Body of pancreas (tissue), 4 donors: ENCODE measurements around the gene MGAT4B. TPM values are rescaled to one million over a fixed set of nuclear protein-coding genes. Genes with fewer than 3 reads are reported as not detected.

Experiments
- ATAC-seq: fragments of 150-250 bp; one replicate; pipeline ENCODE4 v1.9.1; 2016
- DNase-seq, 4 donors: peaks; one replicate each; pipeline ENCODE4 v3.0.0-alpha.2; 2019
- H3K27ac ChIP-seq, 4 donors: fragments of 200-600 bp; sonication (generic); 1 replicate in 3 of 4; 2 replicates in 1 of 4; pipeline versions ENCODE4 v1.5.1 to v1.6.1; 2016 to 2019; ENCODE audit warnings: mild to moderate bottlenecking in 1 of 4, mixed read lengths in 1 of 4, moderate library complexity in 1 of 4
- H3K27me3 ChIP-seq, 2 donors: fragments of 200-600 bp; sonication (generic); one replicate each; pipeline ENCODE4 v1.6.0; 2016; ENCODE audit warnings: mild to moderate bottlenecking in 1 of 2
- H3K36me3 ChIP-seq, 2 donors: fragments of 200-600 bp; sonication (generic); replicated peaks in 1 of 2; 2 replicates each; pipeline ENCODE4 v1.5.1; 2016; ENCODE audit warnings: low read depth in 2 of 2; ENCODE audit not compliant: insufficient read depth in 1 of 2
- H3K4me1 ChIP-seq: fragments of 200-600 bp; sonication (generic); one replicate; pipeline ENCODE4 v1.6.0; 2016
- H3K4me3 ChIP-seq, 2 donors: fragments of 200-600 bp; sonication (generic); 1 replicate in 1 of 2; 2 replicates in 1 of 2; pipeline ENCODE4 v1.5.1; 2016 to 2019
- H3K9me3 ChIP-seq, 3 donors: fragments of 200-600 bp; sonication (generic); 1 replicate in 2 of 3; 2 replicates in 1 of 3; pipeline ENCODE4 v1.5.1; 2016
- CTCF ChIP-seq, 7 experiments: fragments of 450-650 bp in 4 of 7; fragments of 200-600 bp in 3 of 7; sonication (generic) in 3 of 7; IDR thresholded peaks; one replicate each; pipeline ENCODE4 v1.5.1; 2016 to 2019; ENCODE audit warnings: antibody characterized with exemption in 7 of 7
- POLR2A ChIP-seq, 3 donors: fragments of 450-650 bp; IDR thresholded peaks; one replicate each; pipeline ENCODE4 v1.6.1; 2016; ENCODE audit warnings: antibody characterized with exemption in 3 of 3, mild to moderate bottlenecking in 2 of 3
- WGBS, 2 donors: methylation state at CpG; one replicate each; pipeline ENCODE4 v1.1.5; 2017; 5-methylcytosine and 5-hydroxymethylcytosine counted together
- intact Hi-C: fragments of 100-400 bp; cut with DNase I; formaldehyde crosslinking; loops from one replicate; pipeline ENCODE4 v1.15.1; 2023
- total RNA-seq, 2 donors: library from RNA; depleted of rRNA; stranded (reverse); fragments of >200 nt; gene quantifications; one replicate each; pipeline ENCODE4 v1.1.0, GENCODE V29; 2016

Gene MGAT4B
- total RNA-seq, 2 donors from 2014 or later, result 89.0 to 90.0 TPM

GRCh38 chr5:179776411-179776938 lies 30.2 kb downstream of the MGAT4B start:
- H3K4me1 ChIP-seq, result no peaks in the 10 kb centered on the region
- DNase-seq (no peak), ATAC-seq (no peak)
- TF ChIP-seq CTCF (IDR thresholded peaks at IDR 0.05) (no peak), POLR2A (IDR thresholded peaks at IDR 0.05) (no peak)
- intact Hi-C loops, result no loop called here
- H3K4me3 ChIP-seq, result no peak overlapping the region
- H3K27ac ChIP-seq, result no peak overlapping the region
- WGBS, 2 donors, result 88 to 90% methylated on average over 9 to 11 of the region's 11 CpGs
- no peaks in the 10 kb centered on the region for H3K9me3 ChIP-seq
- H3K27me3 ChIP-seq, result no peaks in the 10 kb centered on the region
- peaks cover 22 to 30% of the 10 kb centered on the region in 2 donors for H3K36me3 ChIP-seq

GRCh38 chr5:179774442-179774841 lies 32.2 kb downstream of the MGAT4B start:
- intact Hi-C loops, result no loop called here
- ATAC-seq (no peak), DNase-seq (no peak)
- Histone ChIP-seq H3K4me3 (no peak overlapping the region), H3K36me3 (peaks cover 24 to 35% of the 10 kb centered on the region in 2 donors), H3K27ac (no peak overlapping the region), H3K4me1 (no peaks in the 10 kb centered on the region), H3K27me3 (no peaks in the 10 kb centered on the region), H3K9me3 (no peaks in the 10 kb centered on the region)
- TF ChIP-seq POLR2A (IDR thresholded peaks at IDR 0.05), result no peak
- no peak for TF ChIP-seq CTCF (IDR thresholded peaks at IDR 0.05)
- WGBS, 2 donors, result 95% methylated on average over 12 of the region's 12 CpGs; no CpG with 5 or more reads in 1 of the 2 donors

- DNase-seq (no peak), ATAC-seq (no peak)
- Histone ChIP-seq H3K4me1 (no peaks in the 10 kb centered on the region), H3K4me3 (no peak overlapping the region), H3K36me3 (peaks cover 24 to 40% of the 10 kb centered on the region in 2 donors), H3K27ac (no peak overlapping the region), H3K27me3 (no peaks in the 10 kb centered on the region), H3K9me3 (no peaks in the 10 kb centered on the region)
- intact Hi-C loops, result no loop called here
- 93 to 94% methylated on average over 9 of the region's 9 CpGs for WGBS, 2 donors
- TF ChIP-seq CTCF (IDR thresholded peaks at IDR 0.05) (no peak), POLR2A (IDR thresholded peaks at IDR 0.05) (no peak)
These were observed 33.0 kb downstream of the MGAT4B start for GRCh38 chr5:179773686-179774040.

GRCh38 chr5:179772351-179772750 lies 34.3 kb downstream of the MGAT4B start:
- H3K36me3 ChIP-seq, result peaks cover 24 to 40% of the 10 kb centered on the region in 2 donors
- no peaks in the 10 kb centered on the region for H3K4me1 ChIP-seq
- DNase-seq, result no peak
- TF ChIP-seq CTCF (IDR thresholded peaks at IDR 0.05) (no peak), POLR2A (IDR thresholded peaks at IDR 0.05) (no peak)
- WGBS, 2 donors, result 74 to 98% methylated on average over 6 of the region's 6 CpGs
- no peaks in the 10 kb centered on the region for H3K9me3 ChIP-seq
- H3K4me3 ChIP-seq, result no peak overlapping the region
- intact Hi-C loops, result no loop called here
- H3K27me3 ChIP-seq, result no peaks in the 10 kb centered on the region
- ATAC-seq, result no peak
- no peak overlapping the region for H3K27ac ChIP-seq

- DNase-seq (no peak), ATAC-seq (no peak)
- H3K4me3 ChIP-seq, result no peak overlapping the region
- WGBS, 2 donors, result 82 to 91% methylated on average over 4 of the region's 4 CpGs
- H3K36me3 ChIP-seq, result peaks cover 20 to 40% of the 10 kb centered on the region in 2 donors
- no peak overlapping the region for H3K27ac ChIP-seq
- H3K27me3 ChIP-seq, result no peaks in the 10 kb centered on the region
- peaks cover 9% of the 10 kb centered on the region for H3K4me1 ChIP-seq
- TF ChIP-seq POLR2A (IDR thresholded peaks at IDR 0.05), result no peak
- TF ChIP-seq CTCF (IDR thresholded peaks at IDR 0.05), result no peak
- H3K9me3 ChIP-seq, result no peaks in the 10 kb centered on the region
- intact Hi-C loops, result no loop called here
These were observed 35.3 kb downstream of the MGAT4B start for GRCh38 chr5:179771311-179771895.
